Endothelial cell of umbilical vein (primary cell): ENCODE results near the gene PPP2R2C. TPM values are rescaled to one million over a fixed set of nuclear protein-coding genes. Genes with fewer than 3 reads are reported as not detected.

Experiments used
- BruUV-seq: library from RNA; stranded (reverse); fragments of 400-500 nt; replicated peaks from 2 replicates; lab custom pipeline; 2021; lab: Mats Ljungman, UMichigan
- CTCF ChIA-PET: fragments of 300-600, 350-600 bp; sonication (Branson Sonifier 250); formaldehyde crosslinking; loops from one replicate; lab custom pipeline; 2021; ENCODE audit warnings: antibody characterized with exemption, inconsistent platforms; lab: Charles Lee
- POLR2A ChIA-PET: fragments of 300-600, 350-600 bp; sonication (Branson Sonifier 250); formaldehyde crosslinking; loops from one replicate; lab custom pipeline; 2021; ENCODE audit warnings: antibody characterized with exemption, inconsistent platforms; lab: Charles Lee
- DNase-seq: peaks from one replicate; pipeline ENCODE4 v3.0.0-alpha.2; 2011; ENCODE audit warnings: low read depth, low spot score
- FAIRE-seq: peaks from 2 replicates; lab custom pipeline; 2011; peaks lifted over from hg19 to GRCh38; lab: Jason Lieb, UNC
- H2AFZ ChIP-seq: 2 replicates; pipeline ENCODE4 v1.6.0; 2012; ENCODE audit warnings: low read depth, low read length, control low read depth, inconsistent platforms
- H3K27ac ChIP-seq: 2 replicates; pipeline ENCODE4 v1.5.1; 2011; ENCODE audit warnings: low read depth, mild to moderate bottlenecking, control low read depth, low read length, moderate library complexity; ENCODE audit not compliant: insufficient read depth
- H3K27me3 ChIP-seq, 2 experiments: 2 replicates each; pipeline versions ENCODE4 v1.6.0 to v1.6.1; 2011; ENCODE audit warnings: low read length in 2 of 2, mixed read lengths in 1 of 2; ENCODE audit not compliant: control insufficient read depth in 2 of 2, insufficient read depth in 2 of 2
- H3K36me3 ChIP-seq, 2 experiments: 2 replicates in 1 of 2; 3 replicates in 1 of 2; pipeline ENCODE4 v1.5.1; 2011; ENCODE audit warnings: low read length in 2 of 2, mild to moderate bottlenecking in 1 of 2, moderate library complexity in 1 of 2; ENCODE audit not compliant: control insufficient read depth in 2 of 2, insufficient read depth in 2 of 2; ENCODE audit errors: extremely low read depth in 1 of 2
- H3K4me1 ChIP-seq: 3 replicates; pipeline ENCODE4 v1.5.1; 2011; ENCODE audit warnings: mild to moderate bottlenecking, low read length; ENCODE audit not compliant: control insufficient read depth, insufficient read depth; ENCODE audit errors: extremely low read depth
- H3K4me2 ChIP-seq: 2 replicates; pipeline ENCODE4 v1.6.1; 2011; ENCODE audit warnings: low read length, control low read depth, mixed read lengths; ENCODE audit not compliant: insufficient read depth
- H3K4me3 ChIP-seq, 3 experiments: fragments of 200-600 bp in 1 of 3; sonication (generic), shearing (Covaris generic) in 1 of 3; replicated peaks in 1 of 3; 2 replicates each; pipeline ENCODE4 v1.5.1; 2011 to 2016; ENCODE audit warnings: control low read depth in 3 of 3, low read length in 3 of 3, mild to moderate bottlenecking in 2 of 3, inconsistent platforms in 1 of 3, low read depth in 1 of 3, moderate library complexity in 1 of 3; ENCODE audit not compliant: insufficient read depth in 1 of 3
- H3K79me2 ChIP-seq: 2 replicates; pipeline ENCODE4 v1.6.0; 2012; ENCODE audit warnings: low read length, inconsistent platforms; ENCODE audit not compliant: control insufficient read depth, insufficient read depth
- H3K9ac ChIP-seq: replicated peaks from 2 replicates; pipeline ENCODE3; 2011; ENCODE audit warnings: low read length, control low read depth; ENCODE audit not compliant: insufficient read depth; ENCODE audit errors: extremely low read depth
- H3K9me1 ChIP-seq: replicated peaks from 3 replicates; pipeline ENCODE4 v1.6.0; 2011; ENCODE audit warnings: mild to moderate bottlenecking, low read length; ENCODE audit not compliant: control insufficient read depth, insufficient read depth; ENCODE audit errors: extremely low read depth
- H3K9me3 ChIP-seq: replicated peaks from 2 replicates; pipeline ENCODE4 v1.5.1; 2012; ENCODE audit warnings: low read length, inconsistent platforms; ENCODE audit not compliant: control insufficient read depth, insufficient read depth
- H4K20me1 ChIP-seq: replicated peaks from 2 replicates; pipeline ENCODE3; 2011; ENCODE audit warnings: mild to moderate bottlenecking, low read length; ENCODE audit not compliant: control insufficient read depth, insufficient read depth; ENCODE audit errors: extremely low read depth
- CTCF ChIP-seq, 2 donors: IDR thresholded peaks; 1 replicate in 1 of 2; 2 replicates in 1 of 2; pipeline ENCODE4 v1.5.1; 2011; ENCODE audit warnings: low read length in 2 of 2, mild to moderate bottlenecking in 2 of 2, moderate library complexity in 2 of 2, control low read depth in 1 of 2, inconsistent platforms in 1 of 2, low read depth in 1 of 2; ENCODE audit not compliant: insufficient read depth in 1 of 2; ENCODE audit errors: extremely low read depth in 1 of 2
- EZH2 ChIP-seq: IDR thresholded peaks from 2 replicates; pipeline ENCODE4 v1.6.1; 2012; ENCODE audit warnings: borderline replicate concordance, low read depth, mild to moderate bottlenecking, moderate library complexity, low read length, inconsistent platforms; ENCODE audit not compliant: severe bottlenecking
- FOS ChIP-seq: IDR thresholded peaks from 2 replicates; pipeline ENCODE4 v1.6.1; 2011; ENCODE audit warnings: mild to moderate bottlenecking, low read length, moderate library complexity, borderline replicate concordance; ENCODE audit not compliant: insufficient read depth
- GATA2 ChIP-seq: IDR thresholded peaks from 2 replicates; pipeline ENCODE4 v1.7.0; 2011; ENCODE audit warnings: low read depth, mild to moderate bottlenecking, moderate library complexity, mixed read lengths, low read length; ENCODE audit not compliant: insufficient read length, insufficient read depth
- JUN ChIP-seq: IDR thresholded peaks from 2 replicates; pipeline ENCODE4 v1.6.1; 2011; ENCODE audit warnings: borderline replicate concordance, low read depth; ENCODE audit not compliant: insufficient read length, insufficient read depth
- MYC ChIP-seq: IDR thresholded peaks from one replicate; pipeline ENCODE4 v1.6.1; 2011; ENCODE audit warnings: mild to moderate bottlenecking, low read depth, low read length
- POLR2A ChIP-seq: IDR thresholded peaks from 2 replicates; pipeline ENCODE4 v1.6.1; 2012; ENCODE audit warnings: low read depth, mild to moderate bottlenecking, control low read depth, low read length
- dilution Hi-C: fragments of 300-500 bp; cut with MboI; formaldehyde crosslinking; loops from one replicate; pipeline ENCODE4 v1.15.0; 2019; ENCODE audit warnings: low sequenced_read_pairs; ENCODE audit not compliant: extremely low pct_ligation_motif_present
- intact Hi-C: fragments of 100-400 bp; cut with micrococcal nuclease; formaldehyde crosslinking; loops from one replicate; pipeline ENCODE4 v1.10.0; 2022
- polyA plus RNA-seq, 4 experiments: library from polyadenylated mRNA; depleted of rRNA in 3 of 4; stranded (reverse) in 3 of 4; unstranded in 1 of 4; fragments of >200 nt; gene quantifications; 2 replicates each; pipeline versions ENCODE4 v1.2.1 to v1.2.3, GENCODE V29; 2011 to 2012; ENCODE audit warnings: missing spikeins in 1 of 4
- total RNA-seq: library from RNA; stranded (reverse); gene quantifications from 2 replicates; pipeline ENCODE4 v1.2.3, GENCODE V29; 2021

The PPP2R2C gene
- total and polyA plus RNA-seq, 2 donors (not counting 3 experiments of a cell fraction or from before 2014, with no cell fraction given): 0.03 to 0.09 TPM

- Histone ChIP-seq H4K20me1 (no peaks in the 10 kb centered on the region), H3K4me2 (no peak overlapping the region), H3K4me1 (no peaks in the 10 kb centered on the region), H3K4me3 (no peak overlapping the region), H3K79me2 (no peaks in the 10 kb centered on the region), H3K9me3 (no peaks in the 10 kb centered on the region), H3K9ac (no peak overlapping the region), H3K27me3 (peaks cover 0 to 7% of the 10 kb centered on the region in 2 experiments), H3K9me1 (no peaks in the 10 kb centered on the region), H3K27ac (no peak overlapping the region), H3K36me3 (no peaks in the 10 kb centered on the region), H2AFZ (no peak overlapping the region)
- dilution Hi-C loops: no loop called here
- no peak for DNase-seq
- no peak for FAIRE-seq
- no TSS peak for BruUV-seq
- intact Hi-C loops: no loop called here
- TF ChIP-seq JUN (no peak), FOS (no peak), EZH2 (no peak), MYC (no peak), GATA2 (no peak), POLR2A (no peak), CTCF (IDR thresholded peaks at IDR 0.05; ENCODE audit: extremely low read depth in 1 of 2, insufficient read depth in 1 of 2, low read depth in 1 of 2, low read length in 2 of 2) (no peak)
- ChIA-PET CTCF (no interaction called here), POLR2A (no interaction called here)
These were observed 15.1 kb upstream of the PPP2R2C start for GRCh38 chr4:6487466-6487865.
